GM19468 (cell line): Measurements from ENCODE around the gene FHIT.
"Not testable (repeated sequence)": the region's sequence is repeated elsewhere in the genome, so short reads cannot be mapped to it uniquely, and the experiment has no call there.

Experiments
- ATAC-seq: cut with Tn5 transposase; IDR thresholded peaks from one replicate; pipeline ENCODE4 v1.9.1; 2021; ENCODE audit warnings: mild to moderate bottlenecking, moderate library complexity, moderate number of reproducible peaks; ENCODE audit not compliant: unreplicated experiment; ENCODE audit errors: extremely low read depth

Gene FHIT

GRCh38 chr3:60552581-60552980 lies 698.7 kb downstream of the FHIT start:
- no peak for ATAC-seq

- ATAC-seq, result no peak
Observed at GRCh38 chr3:60551455-60552209, 699.6 kb downstream of the FHIT start.

GRCh38 chr3:60549863-60550262 lies 701.4 kb downstream of the FHIT start:
- no peak for ATAC-seq

- ATAC-seq, result no peak
Observed at GRCh38 chr3:60542995-60543394, 708.3 kb downstream of the FHIT start.

GRCh38 chr3:60539394-60539793 lies 711.9 kb downstream of the FHIT start:
- ATAC-seq, result not testable (repeated sequence)

- no peak for ATAC-seq
Observed at GRCh38 chr3:60536420-60536819, 714.8 kb downstream of the FHIT start.

GRCh38 chr3:60531759-60532158 lies 719.5 kb downstream of the FHIT start:
- ATAC-seq, result no peak

GRCh38 chr3:60528651-60529050 lies 722.6 kb downstream of the FHIT start:
- ATAC-seq, result no peak

- no peak for ATAC-seq
Observed at GRCh38 chr3:60523536-60523935, 727.7 kb downstream of the FHIT start.

GRCh38 chr3:60517134-60517533 lies 734.1 kb downstream of the FHIT start:
- ATAC-seq, result no peak

- ATAC-seq, result no peak
Observed at GRCh38 chr3:60514866-60515265, 736.4 kb downstream of the FHIT start.

GRCh38 chr3:60514085-60514649 lies 737.1 kb downstream of the FHIT start:
- no peak for ATAC-seq

GRCh38 chr3:60513241-60513640 lies 738.0 kb downstream of the FHIT start:
- no peak for ATAC-seq

GRCh38 chr3:60512506-60512905 lies 738.7 kb downstream of the FHIT start:
- no peak for ATAC-seq

- no peak for ATAC-seq
Observed at GRCh38 chr3:60509471-60509870, 741.8 kb downstream of the FHIT start.

- ATAC-seq, result no peak
Observed at GRCh38 chr3:60504827-60505457, 746.3 kb downstream of the FHIT start.

GRCh38 chr3:60501314-60501713 lies 749.9 kb downstream of the FHIT start:
- ATAC-seq, result no peak

- ATAC-seq, result no peak
Observed at GRCh38 chr3:60497902-60498301, 753.4 kb downstream of the FHIT start.

GRCh38 chr3:60490992-60491391 lies 760.3 kb downstream of the FHIT start:
- no peak for ATAC-seq

GRCh38 chr3:60475096-60475495 lies 776.2 kb downstream of the FHIT start:
- ATAC-seq, result no peak

GRCh38 chr3:60469481-60469880 lies 781.8 kb downstream of the FHIT start:
- no peak for ATAC-seq

- ATAC-seq, result no peak
Observed at GRCh38 chr3:60463685-60464084, 787.6 kb downstream of the FHIT start.
